GM19328 (cell line): ENCODE data around the gene TNRC6C.

Experiments
- ATAC-seq: cut with Tn5 transposase; IDR thresholded peaks from one replicate; pipeline ENCODE4 v1.9.1; 2021; ENCODE audit warnings: mild to moderate bottlenecking, moderate library complexity; ENCODE audit not compliant: unreplicated experiment

The TNRC6C gene

DNA sequence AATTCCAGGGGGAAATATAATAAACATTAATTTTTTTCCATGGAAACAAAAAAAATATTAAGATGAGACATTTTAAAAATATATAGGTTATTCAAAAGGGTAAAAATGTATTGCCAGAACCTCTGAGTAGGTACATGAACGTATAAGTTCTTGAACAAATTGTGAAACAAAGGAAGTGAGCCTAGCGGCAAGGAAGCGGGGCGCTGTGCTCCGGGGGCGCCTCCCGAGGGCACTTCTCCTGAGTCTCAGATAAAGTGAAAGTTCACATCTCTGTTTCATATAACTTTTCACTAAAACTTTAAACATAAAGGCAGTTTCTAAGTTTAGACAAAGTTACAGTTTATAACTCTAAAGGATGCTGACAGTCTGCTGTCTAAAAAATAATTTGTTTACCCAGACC is 52.3 kb downstream of the TNRC6C start:
- no peak for ATAC-seq

DNA sequence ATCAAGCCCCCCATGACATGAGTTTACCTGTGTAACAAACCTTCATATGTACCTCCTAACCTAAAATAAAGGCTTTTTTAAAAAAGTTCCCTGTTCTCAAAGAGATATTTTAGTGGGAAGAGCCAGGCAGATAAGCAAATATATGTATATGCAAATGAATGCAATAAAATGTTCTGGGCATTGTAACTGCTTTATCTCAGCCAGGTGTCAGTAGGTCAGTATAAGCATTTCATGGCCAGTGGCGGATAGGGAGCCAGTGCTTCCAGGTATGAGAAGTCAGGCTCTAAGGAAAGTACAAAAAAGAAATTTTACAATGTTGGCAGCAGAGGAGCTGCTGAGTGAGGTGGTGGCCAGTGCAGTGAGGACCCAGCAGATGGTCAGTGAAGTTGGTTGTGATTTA is 53.9 kb downstream of the TNRC6C start:
- ATAC-seq = no peak

DNA sequence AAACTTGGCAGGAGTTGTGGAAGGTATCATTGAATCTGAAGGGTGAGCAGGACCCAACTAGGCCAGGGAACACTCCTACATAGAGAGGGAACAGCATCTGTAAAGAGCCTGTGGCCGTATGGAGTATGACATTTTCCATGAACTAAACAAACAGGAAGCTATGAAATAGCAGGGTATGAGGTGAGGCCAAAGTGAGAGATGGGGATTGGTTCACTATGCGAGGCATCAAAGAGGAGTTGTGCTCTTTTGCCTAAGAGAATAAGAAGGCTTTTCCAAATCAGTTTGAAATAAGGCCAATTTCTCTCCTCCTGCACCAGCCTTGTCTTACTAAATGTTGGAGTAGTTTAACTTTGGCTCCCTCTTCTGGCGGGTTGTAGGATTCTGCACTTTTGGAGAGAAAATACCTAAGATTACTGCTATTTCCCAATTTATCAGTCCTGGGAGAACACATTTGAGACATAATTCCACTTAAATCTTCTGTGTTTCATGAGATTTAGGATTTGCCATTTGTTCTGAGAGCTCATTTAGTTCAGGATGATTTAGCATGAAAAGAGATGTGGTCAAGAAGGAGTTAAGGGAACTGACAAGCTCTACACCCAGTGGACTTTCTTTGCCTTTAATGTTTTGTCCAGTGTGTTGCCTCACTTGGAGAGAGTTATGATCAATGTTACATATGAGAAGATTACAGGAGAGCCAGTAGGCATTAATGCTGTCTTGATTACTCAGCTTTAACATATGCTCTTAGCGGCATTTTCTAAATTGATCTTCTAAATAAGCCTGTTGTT is 55.4 kb downstream of the TNRC6C start:
- ATAC-seq = no peak

DNA sequence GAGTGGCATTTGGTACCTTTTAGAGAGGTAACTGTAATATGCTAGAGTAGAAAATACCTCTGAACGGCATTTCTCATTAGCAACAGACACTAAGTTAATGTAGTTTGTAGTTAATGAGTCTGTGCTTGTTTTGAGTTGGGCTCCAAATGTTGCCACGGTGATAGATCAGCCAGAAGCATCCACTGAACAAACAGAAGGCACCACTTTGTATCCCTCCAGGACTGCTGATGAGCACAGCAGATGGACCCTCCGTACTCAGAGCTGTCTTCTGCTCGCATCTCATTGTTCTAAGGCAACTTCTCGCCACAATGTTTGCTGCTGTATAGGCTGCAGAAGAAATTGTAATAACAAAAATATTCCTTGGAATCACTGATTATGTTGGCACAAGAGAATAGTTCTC is 56.1 kb downstream of the TNRC6C start:
- ATAC-seq = no peak

DNA sequence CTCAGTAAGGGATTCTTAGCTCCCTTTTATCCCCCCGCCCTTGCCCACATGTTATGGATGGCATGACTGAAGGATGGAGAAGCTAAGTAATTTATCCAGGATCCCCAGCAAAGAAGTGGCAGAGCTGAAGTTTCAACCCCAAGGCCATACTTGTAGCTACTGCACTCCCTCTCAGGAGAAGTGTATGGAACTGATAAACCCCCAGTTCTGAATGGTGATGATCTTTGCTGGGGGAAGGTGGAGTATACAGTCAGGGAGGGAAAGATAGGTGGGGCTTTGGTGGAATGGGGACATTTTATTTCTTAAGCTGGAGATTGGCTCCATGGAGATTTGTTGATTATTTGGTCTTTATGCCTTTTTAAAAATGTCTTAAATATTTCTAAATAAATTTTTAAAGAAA is 58.3 kb downstream of the TNRC6C start:
- no peak for ATAC-seq

DNA sequence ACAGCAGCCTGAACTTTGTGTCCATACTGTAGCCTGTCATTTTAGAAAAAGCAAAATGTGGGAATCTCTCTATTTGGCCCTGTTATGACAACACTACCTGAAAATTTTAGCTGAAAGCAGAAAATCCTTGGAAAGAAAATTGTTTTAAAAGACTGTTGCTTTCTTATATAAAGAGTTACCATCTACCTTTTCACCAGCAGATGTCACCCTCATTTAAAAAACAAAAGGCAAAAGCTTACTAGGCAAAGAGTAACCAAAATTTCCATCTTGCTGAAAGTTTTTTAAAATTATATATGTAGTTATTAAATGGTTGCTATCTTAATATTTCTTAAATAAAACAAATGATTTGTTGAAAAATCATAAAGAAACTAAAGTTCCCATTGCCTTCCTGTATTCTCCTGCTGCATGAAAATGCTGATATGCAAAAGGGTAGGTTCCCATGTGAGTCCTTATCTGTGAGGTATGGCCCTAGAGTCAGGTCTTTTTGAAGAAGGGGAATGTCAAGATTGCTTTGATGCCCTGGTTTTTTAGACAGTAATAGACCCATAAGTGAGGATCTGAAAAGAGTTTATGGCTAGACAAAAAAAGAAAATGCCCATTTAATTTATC is 61.0 kb downstream of the TNRC6C start:
- ATAC-seq = no peak

DNA sequence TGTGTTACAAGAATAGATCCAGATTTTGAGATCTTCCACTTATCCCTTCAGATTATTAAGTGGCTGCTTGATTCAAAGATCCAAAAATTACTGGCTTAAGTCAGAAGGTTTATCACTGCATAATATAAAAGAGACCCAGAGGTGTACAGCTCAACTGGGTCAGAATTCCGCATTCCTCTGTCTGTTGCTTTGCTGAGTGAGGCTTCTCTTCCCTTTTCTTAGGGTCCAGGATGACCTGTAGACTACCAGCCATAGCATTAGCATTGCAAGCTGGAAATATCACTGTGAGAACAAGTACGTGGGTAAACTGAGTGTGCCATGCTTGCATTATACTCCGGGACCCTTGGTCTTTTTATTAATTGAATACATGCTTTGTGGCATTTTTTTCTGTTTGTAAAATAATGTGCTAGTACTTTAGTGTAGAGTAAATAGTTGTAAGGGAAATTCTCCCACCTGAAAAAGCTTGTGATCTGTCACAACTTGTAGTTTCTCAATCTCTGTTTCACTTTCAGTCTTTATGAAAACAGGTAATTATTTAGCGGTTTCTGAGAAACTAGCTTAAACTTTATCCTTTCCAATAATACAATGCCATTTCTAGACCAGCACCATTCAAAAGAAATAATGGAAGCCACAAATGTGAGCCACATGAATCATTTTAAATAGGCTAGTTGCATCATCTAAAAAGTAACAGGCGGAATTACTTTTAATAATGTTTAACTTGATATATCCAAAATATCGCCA is 61.6 kb downstream of the TNRC6C start:
- no peak for ATAC-seq

DNA sequence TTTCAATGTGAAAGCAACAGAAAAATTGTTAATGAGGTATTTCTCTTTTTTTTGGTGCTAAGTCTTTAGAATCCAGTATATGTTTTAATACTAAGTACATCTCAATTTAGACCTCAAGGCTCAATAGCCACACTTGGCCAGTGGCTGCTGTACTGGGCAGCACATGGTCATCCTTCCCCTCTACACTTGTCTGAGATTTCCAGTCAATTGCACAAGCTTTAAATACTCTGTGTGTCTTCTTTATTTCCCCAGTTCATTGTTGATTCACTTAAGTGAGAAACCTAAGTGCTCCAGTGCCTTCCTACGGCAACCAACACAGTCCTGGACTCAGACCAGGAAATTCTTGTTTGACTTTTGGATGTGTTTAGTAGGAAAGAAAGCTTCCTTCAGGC is 62.2 kb downstream of the TNRC6C start:
- ATAC-seq = no peak

DNA sequence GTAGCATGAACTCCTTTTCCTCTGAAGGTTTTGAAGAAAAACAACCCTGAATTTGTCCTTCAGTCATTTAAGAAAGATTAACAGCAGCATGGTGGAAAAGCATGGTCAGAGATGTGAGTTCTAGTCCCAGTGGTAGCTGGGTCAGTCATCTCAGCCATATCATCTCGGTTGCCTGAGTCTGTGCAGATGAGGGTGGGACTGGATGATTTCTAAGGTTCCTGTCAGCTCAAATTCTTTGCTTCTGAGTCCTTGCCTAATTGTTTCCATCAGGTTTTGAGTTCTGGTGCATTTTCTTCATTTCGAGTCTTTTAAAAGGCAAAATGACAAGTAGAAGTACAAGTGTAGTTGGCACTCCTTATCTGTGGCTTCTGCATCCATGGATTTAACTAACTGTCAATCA is 63.9 kb downstream of the TNRC6C start:
- no peak for ATAC-seq

DNA sequence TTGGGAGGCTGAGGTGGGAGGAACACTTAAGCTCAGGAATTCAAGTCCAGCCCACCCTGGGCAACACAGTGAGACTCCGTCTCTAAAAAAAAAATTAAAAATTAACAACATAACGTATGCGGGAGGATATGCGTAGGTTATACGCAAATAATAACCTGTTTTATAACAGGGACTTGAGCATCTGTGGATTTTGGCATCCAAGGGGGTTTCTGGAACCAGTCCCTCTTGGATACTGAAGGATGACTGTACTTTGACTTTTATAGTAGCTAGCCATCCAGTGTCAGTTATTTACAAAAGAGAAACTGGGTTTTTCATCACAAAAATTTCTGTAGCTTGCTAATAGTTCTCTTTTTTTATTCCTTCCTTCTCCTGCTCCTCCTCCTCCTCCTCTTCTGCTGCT is 64.5 kb downstream of the TNRC6C start:
- ATAC-seq = no peak

DNA sequence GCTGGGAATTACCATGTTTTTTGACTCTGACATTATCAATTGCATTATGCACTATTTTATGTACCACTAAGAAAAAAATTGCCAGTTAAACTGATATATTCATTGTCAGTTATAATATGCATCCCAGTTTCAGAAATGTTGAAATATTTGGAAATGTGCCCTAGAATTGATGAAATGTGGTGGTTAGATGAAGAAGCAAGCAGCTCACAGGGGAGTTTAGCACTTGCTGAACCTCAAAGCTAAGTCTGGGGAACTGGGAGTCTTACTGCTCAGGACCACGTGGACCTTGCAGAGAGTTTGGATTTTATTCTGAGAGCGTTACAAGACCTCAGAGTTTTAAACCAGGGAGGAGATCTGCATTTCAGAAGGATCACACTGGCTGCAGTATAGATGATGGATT is 67.9 kb downstream of the TNRC6C start:
- ATAC-seq = no peak

DNA sequence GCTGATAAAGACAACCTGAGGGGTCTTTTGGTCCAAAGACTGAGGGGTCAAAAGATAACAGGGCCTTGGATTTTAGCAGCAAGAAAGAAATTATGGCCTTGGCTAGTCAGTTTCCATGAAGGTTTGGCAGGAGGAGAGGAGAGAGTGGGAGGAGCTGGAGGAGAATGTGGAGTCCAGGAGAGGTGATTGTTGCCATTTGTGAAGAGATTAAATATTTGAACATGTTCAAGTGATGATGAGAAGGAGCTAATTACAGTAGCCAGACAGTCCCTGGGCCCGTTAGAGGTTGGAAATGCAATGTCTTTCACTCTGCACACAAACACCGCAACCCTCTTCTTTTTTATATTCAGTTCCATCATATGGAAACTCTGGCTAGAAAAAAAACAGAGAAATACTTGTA is 68.6 kb downstream of the TNRC6C start:
- no peak for ATAC-seq

DNA sequence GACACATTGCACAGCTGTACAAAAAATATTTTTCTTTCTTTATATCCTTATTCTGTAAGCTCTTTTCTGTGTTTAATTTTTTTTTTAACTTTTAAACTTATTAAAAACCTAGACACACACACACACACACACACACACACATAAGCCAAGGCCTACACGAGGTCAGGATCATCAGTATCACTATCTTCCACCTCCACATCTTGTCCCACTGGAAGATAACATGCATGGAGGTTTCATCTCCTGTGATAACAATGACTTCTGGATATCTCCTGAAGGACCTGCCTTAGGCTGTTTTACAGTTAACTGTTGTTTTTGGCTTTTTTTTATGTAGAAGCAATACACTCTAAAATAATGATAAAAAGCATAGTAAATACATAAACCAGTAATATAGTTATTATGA is 71.2 kb downstream of the TNRC6C start:
- no peak for ATAC-seq

DNA sequence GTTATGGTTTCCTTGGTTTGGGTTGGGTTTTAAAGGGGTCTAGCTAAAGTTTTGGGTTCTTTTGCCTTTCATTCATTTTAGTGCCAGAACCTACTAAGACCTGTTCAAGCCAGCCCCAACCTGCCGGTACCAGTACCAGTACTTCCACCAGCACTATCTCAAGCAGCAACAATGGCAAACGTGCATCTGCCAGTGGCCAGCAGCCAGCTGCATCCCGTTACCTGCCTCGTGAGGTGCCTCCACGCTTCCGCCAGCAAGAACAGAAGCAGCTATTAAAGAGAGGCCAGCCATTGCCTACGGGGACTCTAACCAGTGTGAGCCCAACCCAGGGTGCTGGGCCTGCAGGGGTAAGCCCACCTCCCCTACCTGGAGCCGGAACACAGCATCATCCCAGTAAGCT is 72.9 kb downstream of the TNRC6C start:
- no peak for ATAC-seq

DNA sequence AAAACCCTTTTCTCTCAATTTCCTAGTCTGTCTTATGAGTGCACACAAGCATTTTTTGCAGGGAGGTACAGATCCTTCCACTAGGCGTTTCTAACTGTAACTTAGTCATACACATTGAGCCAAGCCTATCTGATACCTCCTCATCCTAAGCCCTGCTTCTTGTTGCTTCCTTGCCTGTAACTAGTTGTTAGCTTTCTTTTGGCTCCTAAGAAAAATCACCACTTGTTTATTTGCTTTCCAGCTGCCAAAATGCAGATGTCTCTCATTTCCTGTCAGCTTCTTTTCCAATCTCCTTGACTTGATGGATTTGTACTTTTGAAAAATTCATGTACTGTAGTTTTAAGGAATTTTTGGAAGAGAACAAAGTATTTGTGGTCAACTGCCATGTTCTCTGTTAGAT is 73.7 kb downstream of the TNRC6C start:
- ATAC-seq = no peak

DNA sequence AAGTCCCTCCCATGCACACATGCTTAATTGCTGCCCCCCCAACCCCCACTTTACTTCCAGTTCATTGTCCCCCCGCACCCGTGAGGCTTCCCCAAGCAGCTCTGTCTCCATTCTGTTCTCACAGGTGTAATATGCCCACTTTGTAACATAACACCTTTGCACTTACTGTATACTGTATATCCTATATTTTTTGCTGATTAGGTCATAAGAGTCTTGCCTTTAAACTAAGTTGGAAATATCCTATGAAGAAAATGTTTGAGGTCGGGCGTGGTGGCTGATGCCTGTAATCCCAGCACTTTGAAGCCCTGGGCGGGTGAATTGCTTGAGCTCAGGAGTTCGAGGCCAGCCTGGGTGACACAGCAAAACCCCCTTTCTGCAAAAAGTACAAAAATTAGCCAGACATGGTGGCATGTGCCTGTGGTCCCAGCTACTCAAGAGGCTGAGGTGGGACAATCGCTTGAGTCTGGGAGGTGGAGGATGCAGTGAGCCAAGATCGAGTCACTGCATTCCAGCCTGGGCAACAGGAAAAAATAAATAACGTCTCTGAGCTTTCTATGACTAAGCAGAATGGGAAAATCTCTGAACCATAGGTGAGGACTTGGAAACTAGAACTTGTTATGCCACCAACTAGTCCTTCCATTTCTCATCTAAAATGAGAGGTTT is 76.1 kb downstream of the TNRC6C start:
- ATAC-seq = no peak

DNA sequence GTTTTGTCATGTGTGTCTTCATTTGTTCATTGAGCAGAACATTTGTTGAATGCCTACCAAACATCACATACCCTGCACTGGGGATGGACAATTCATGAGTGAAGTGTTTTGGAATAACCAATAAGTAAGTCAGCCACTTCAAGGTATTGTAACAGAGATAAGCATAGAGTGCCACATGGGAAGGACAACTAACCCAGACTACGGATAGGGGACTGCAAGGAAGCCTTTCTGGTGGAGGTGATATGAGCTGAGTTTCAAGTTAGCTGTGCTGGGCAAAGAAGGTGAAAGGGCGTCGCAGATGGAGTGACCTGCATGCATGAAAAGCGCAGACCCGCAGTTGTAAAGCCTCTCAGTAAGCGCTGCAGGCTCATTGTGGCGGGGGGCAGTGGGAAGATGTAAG is 78.8 kb downstream of the TNRC6C start:
- ATAC-seq = no peak

DNA sequence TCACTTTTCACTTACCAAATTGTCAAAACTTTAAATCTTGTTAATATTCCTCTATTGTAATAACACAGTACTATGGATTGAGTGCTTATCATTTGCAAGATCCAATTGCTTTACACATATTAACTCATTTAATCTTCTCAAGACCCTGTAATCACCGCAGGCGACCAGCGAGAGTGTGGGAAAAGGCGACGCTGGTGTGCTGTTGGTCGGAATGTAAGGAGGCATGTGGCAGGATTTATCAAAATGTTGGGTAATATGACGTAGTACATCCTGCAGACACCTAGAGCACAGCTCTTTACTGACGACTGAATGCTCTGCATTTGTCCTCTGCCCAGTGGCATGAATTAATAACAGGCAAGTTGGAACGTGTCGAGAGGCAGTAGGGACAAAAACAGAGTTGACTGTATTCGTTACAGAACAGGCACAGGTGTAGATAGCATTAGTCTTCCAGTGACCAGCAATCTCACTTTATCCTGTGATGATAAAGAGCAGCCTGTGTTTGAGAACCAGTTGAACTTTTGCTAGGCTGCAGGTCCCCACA is 80.3 kb downstream of the TNRC6C start:
- no peak for ATAC-seq

DNA sequence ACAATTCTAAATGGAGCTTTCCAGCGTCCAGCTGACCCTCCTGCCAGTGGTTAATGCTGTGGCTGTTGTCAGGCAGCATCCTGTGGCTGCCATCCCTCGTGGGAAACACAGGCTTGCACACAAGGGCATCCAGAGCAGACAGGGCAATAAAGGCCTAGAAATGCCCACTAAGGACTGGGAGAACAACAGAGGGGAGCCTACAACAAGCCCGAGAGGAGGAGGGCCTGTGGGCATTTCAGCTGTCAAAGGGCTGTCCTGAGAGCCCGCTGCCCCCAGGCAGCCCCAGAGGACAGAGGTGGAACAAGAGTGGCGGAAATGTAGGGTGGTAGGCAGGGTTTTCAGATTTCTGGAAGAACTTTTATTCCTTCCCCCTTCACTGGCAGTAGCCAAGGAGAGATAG is 81.1 kb downstream of the TNRC6C start:
- no peak for ATAC-seq

DNA sequence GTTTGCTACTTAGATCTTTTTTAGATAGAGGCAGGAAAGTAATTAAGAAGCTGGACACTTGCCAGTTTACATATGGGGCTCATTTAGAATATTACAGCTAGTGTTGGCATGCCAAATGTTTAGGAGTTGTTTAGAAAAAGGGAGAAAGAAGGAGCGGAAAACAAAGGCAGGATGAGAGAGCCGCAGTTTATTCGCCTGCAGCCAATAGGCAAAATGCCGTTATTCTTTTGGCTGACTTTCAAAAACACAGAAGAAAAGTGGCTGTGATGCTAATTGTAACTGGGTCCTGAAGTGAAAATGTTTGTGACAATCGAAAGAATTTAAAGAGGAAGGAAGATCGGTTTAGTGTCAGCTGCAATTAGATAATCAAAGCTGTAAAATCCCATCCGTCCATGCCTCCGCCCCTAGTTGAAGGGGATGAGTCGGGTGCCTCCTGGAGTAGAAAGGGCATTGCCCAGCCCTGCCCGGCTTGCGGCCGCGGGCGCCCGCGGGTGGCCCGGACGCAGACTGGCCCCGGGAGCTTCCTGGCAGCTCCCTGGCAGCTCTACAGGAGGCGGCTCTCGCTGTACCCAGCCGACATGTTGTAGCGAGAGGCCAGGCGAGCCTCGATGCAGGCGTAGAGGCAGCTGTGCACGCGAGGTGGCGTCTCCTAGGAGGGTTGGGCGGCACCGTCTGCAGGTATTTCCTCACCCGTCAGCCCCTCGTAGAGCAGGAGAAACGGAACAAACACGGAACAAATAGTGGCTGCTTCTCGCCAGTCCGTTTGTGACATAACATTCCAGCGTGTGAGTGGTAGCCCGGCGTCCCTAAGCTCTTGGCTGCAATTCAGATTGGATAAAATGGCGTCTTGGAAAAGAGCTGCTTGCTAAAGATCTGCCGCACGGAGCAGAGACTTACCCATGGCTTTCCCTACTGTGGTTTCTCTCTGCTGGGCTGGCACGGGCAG is 82.2 kb downstream of the TNRC6C start:
- no peak for ATAC-seq
